Activated CD4-positive, alpha-beta T cell treated with anti-CD3 and anti-CD28 coated beads, Interleukin-2, amount 50 U/mL, for 16 hours (primary cell): ENCODE measurements around the gene COX6A1.
A peak's percentile ranks its signal among the peaks of the same experiment; 100 is the strongest.
"Not testable (repeated sequence)": the region's sequence is repeated elsewhere in the genome, so short reads cannot be mapped to it uniquely, and the experiment has no call there.

Experiments used
- DNase-seq: peaks from one replicate; pipeline ENCODE4 v3.0.0-alpha.2; 2020

COX6A1 gene

GRCh38 chr12:120428597-120429229, 9.2 kb upstream of the COX6A1 start:
- DNase-seq: no peak

GRCh38 chr12:120429368-120429767, 8.5 kb upstream of the COX6A1 start:
- no peak for DNase-seq

GRCh38 chr12:120432772-120433525, 5.0 kb upstream of the COX6A1 start:
- DNase-seq: no peak

GRCh38 chr12:120438495-120439198, 734 bp downstream of the COX6A1 start:
- DNase-seq: no peak

- DNase-seq: peak; percentile 81
Measured at GRCh38 chr12:120439646-120440247, 1.8 kb downstream of the COX6A1 start.

GRCh38 chr12:120444676-120445075, 6.8 kb downstream of the COX6A1 start:
- DNase-seq: no peak

GRCh38 chr12:120445911-120446843, 8.3 kb downstream of the COX6A1 start, which contains the start of the genes GATC and TRIAP1:
Gene GATC, plus strand, starts transcription at chr12:120446444. Its CDS starts 37 bp downstream, at chr12:120446481.
Gene TRIAP1, minus strand, starts transcription at chr12:120446384. Its CDS starts 12 bp downstream, at chr12:120446372.
- peak; percentile 90 for DNase-seq

GRCh38 chr12:120446844-120447178, 8.9 kb downstream of the COX6A1 start:
- not testable (repeated sequence) for DNase-seq

GRCh38 chr12:120447992-120448391, 10.1 kb downstream of the COX6A1 start:
- no peak for DNase-seq

- not testable (repeated sequence) for DNase-seq
Measured at GRCh38 chr12:120452524-120452923, 14.6 kb downstream of the COX6A1 start.

GRCh38 chr12:120453060-120453750, 15.3 kb downstream of the COX6A1 start:
- no peak for DNase-seq

GRCh38 chr12:120453977-120454376, 16.1 kb downstream of the COX6A1 start:
- DNase-seq: peak; percentile 57

GRCh38 chr12:120455302-120455701, 17.4 kb downstream of the COX6A1 start:
- DNase-seq: no peak

- DNase-seq: no peak
Measured at GRCh38 chr12:120457133-120457532, 19.2 kb downstream of the COX6A1 start.

- DNase-seq: no peak
Measured at GRCh38 chr12:120460157-120460556, 22.2 kb downstream of the COX6A1 start.

- no peak for DNase-seq
Measured at GRCh38 chr12:120462099-120462640, 24.3 kb downstream of the COX6A1 start.

- DNase-seq: no peak
Measured at GRCh38 chr12:120463712-120464111, 25.8 kb downstream of the COX6A1 start.

GRCh38 chr12:120465756-120466155, 27.8 kb downstream of the COX6A1 start:
- no peak for DNase-seq

- DNase-seq: peak; percentile 46
Measured at GRCh38 chr12:120466560-120467315, 28.8 kb downstream of the COX6A1 start.

- DNase-seq: no peak
Measured at GRCh38 chr12:120467439-120467838, 29.5 kb downstream of the COX6A1 start.
